PC-9 (cell line): ENCODE results near the gene FAAH2. TPM values are rescaled to one million over a fixed set of nuclear protein-coding genes. Genes with fewer than 3 reads are reported as not detected.

Experiments used
- BruUV-seq: library from RNA; stranded (reverse); fragments of 400-500 nt; replicated peaks from 2 replicates; lab custom pipeline; 2021; lab: Mats Ljungman, UMichigan
- CTCF ChIA-PET: fragments of 300-600 bp; sonication (Branson Sonifier 250); formaldehyde crosslinking; loops from one replicate; lab custom pipeline; 2022; ENCODE audit warnings: antibody characterized with exemption; lab: Charles Lee
- POLR2A ChIA-PET: fragments of 300-600 bp; sonication (Branson Sonifier 250); formaldehyde crosslinking; loops from one replicate; lab custom pipeline; 2022; ENCODE audit warnings: antibody characterized with exemption; ENCODE audit not compliant: unreplicated experiment; lab: Charles Lee
- DNase-seq, 2 experiments: peaks; one replicate each; pipeline versions ENCODE4 v3.0.0 to v3.0.0-alpha.2; 2015 to 2022; ENCODE audit warnings: mixed read lengths in 1 of 2
- H2AFZ ChIP-seq: fragments of 200-600 bp; sonication (generic); 2 replicates; pipeline ENCODE4 v1.8.1; 2017; ENCODE audit warnings: antibody characterized with exemption
- H3F3A ChIP-seq: fragments of 200-600 bp; sonication (generic); 2 replicates; pipeline ENCODE4 v1.8.1; 2017; ENCODE audit warnings: antibody characterized with exemption, mild to moderate bottlenecking, low read depth; ENCODE audit not compliant: insufficient read depth
- H3K27ac ChIP-seq: fragments of 200-600 bp; sonication (generic); 2 replicates; pipeline ENCODE4 v1.6.1; 2016; ENCODE audit warnings: mixed run types
- H3K27me3 ChIP-seq: fragments of 200-600 bp; sonication (generic); 2 replicates; pipeline ENCODE4 v1.6.1; 2016; ENCODE audit warnings: low read depth, mixed run types; ENCODE audit not compliant: insufficient read depth
- H3K36me3 ChIP-seq: fragments of 200-600 bp; sonication (generic); 2 replicates; pipeline ENCODE4 v1.6.1; 2016; ENCODE audit warnings: low read depth, mixed run types
- H3K4me1 ChIP-seq: fragments of 200-600 bp; sonication (generic); replicated peaks from 2 replicates; pipeline ENCODE4 v1.6.1; 2016; ENCODE audit warnings: mixed run types; ENCODE audit not compliant: insufficient read depth
- H3K4me2 ChIP-seq: fragments of 200-600 bp; sonication (generic); 2 replicates; pipeline ENCODE4 v1.6.1; 2017; ENCODE audit warnings: mixed run types
- H3K4me3 ChIP-seq: fragments of 200-600 bp; sonication (generic); 2 replicates; pipeline ENCODE4 v1.6.1; 2016; ENCODE audit warnings: mixed run types
- H3K79me2 ChIP-seq: fragments of 200-600 bp; sonication (generic); 2 replicates; pipeline ENCODE4 v1.6.1; 2017; ENCODE audit warnings: low read depth, mixed run types
- H3K9me2 ChIP-seq: fragments of 200-600 bp; sonication (generic); 2 replicates; pipeline ENCODE4 v1.8.1; 2017; ENCODE audit warnings: mild to moderate bottlenecking; ENCODE audit not compliant: insufficient read depth
- H3K9me3 ChIP-seq: fragments of 200-600 bp; sonication (generic); 2 replicates; pipeline ENCODE4 v1.8.1; 2016; ENCODE audit warnings: low read depth; ENCODE audit not compliant: insufficient read depth
- H4K20me1 ChIP-seq: fragments of 200-600 bp; sonication (generic); 2 replicates; pipeline ENCODE4 v1.8.1; 2017; ENCODE audit not compliant: insufficient read depth
- EZH2 ChIP-seq: fragments of 200-600 bp; sonication (generic); IDR thresholded peaks from 2 replicates; pipeline ENCODE4 v1.8.0; 2017; ENCODE audit warnings: antibody characterized with exemption, low read depth
- intact Hi-C: fragments of 100-400 bp; cut with micrococcal nuclease; formaldehyde crosslinking; loops from one replicate; pipeline ENCODE4 v1.10.0; 2022; ENCODE audit not compliant: unreplicated experiment
- total RNA-seq: library from RNA; stranded (reverse); gene quantifications from 2 replicates; pipeline ENCODE4 v1.2.3, GENCODE V29; 2021
- TF ChIP-seq, protein P1 (sequence below): fragments of 200-600 bp; sonication (generic); conservative IDR thresholded peaks from 2 replicates; pipeline ENCODE4 v1.6.1; 2017; ENCODE audit warnings: mixed run types, antibody characterized with exemption, mild to moderate bottlenecking, moderate library complexity

FAAH2 gene
- total RNA-seq, 1 experiment from 2014 or later, result 8.2 TPM

- Histone ChIP-seq H3K9me2 (no peaks in the 10 kb centered on the region), H4K20me1 (no peaks in the 10 kb centered on the region), H3K4me3 (no peak overlapping the region), H3K9me3 (no peaks in the 10 kb centered on the region; the same call in 1 of the 2 replicates), H3K4me2 (no peak overlapping the region), H3K4me1 (no peaks in the 10 kb centered on the region), H3K27me3 (no peaks in the 10 kb centered on the region), H3K27ac (no peak overlapping the region), H3K36me3 (no peaks in the 10 kb centered on the region), H2AFZ (no peak overlapping the region), H3F3A (no peaks in the 10 kb centered on the region), H3K79me2 (no peaks in the 10 kb centered on the region)
- intact Hi-C loops, result no loop called here
- TF ChIP-seq EZH2, result no peak
- TF ChIP-seq, protein P1, sequence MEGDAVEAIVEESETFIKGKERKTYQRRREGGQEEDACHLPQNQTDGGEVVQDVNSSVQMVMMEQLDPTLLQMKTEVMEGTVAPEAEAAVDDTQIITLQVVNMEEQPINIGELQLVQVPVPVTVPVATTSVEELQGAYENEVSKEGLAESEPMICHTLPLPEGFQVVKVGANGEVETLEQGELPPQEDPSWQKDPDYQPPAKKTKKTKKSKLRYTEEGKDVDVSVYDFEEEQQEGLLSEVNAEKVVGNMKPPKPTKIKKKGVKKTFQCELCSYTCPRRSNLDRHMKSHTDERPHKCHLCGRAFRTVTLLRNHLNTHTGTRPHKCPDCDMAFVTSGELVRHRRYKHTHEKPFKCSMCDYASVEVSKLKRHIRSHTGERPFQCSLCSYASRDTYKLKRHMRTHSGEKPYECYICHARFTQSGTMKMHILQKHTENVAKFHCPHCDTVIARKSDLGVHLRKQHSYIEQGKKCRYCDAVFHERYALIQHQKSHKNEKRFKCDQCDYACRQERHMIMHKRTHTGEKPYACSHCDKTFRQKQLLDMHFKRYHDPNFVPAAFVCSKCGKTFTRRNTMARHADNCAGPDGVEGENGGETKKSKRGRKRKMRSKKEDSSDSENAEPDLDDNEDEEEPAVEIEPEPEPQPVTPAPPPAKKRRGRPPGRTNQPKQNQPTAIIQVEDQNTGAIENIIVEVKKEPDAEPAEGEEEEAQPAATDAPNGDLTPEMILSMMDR, result no peak
- no TSS peak for BruUV-seq
- no peak for DNase-seq
- POLR2A ChIA-PET, result no interaction called here
- CTCF ChIA-PET, result no interaction called here
Measured at GRCh38 chrX:57451426-57452020, 165.0 kb downstream of the FAAH2 start.

GRCh38 chrX:57453901-57454300 lies 167.4 kb downstream of the FAAH2 start:
- no peak for DNase-seq
- TF ChIP-seq EZH2, result no peak
- TF ChIP-seq, protein P1, result peak; percentile 69
- no peaks in the 10 kb centered on the region for H4K20me1 ChIP-seq
- no peaks in the 10 kb centered on the region for H3F3A ChIP-seq
- CTCF ChIA-PET, result no interaction called here
- peaks cover 4% of the 10 kb centered on the region; the same call in 1 of the 2 replicates for H3K9me3 ChIP-seq
- H2AFZ ChIP-seq, result no peak overlapping the region
- H3K27ac ChIP-seq, result no peak overlapping the region
- no peaks in the 10 kb centered on the region for H3K27me3 ChIP-seq
- no peak overlapping the region for H3K4me2 ChIP-seq
- H3K36me3 ChIP-seq, result no peaks in the 10 kb centered on the region
- no peaks in the 10 kb centered on the region for H3K9me2 ChIP-seq
- POLR2A ChIA-PET, result no interaction called here
- no peaks in the 10 kb centered on the region for H3K4me1 ChIP-seq
- H3K79me2 ChIP-seq, result no peaks in the 10 kb centered on the region
- H3K4me3 ChIP-seq, result no peak overlapping the region
- no TSS peak for BruUV-seq
- intact Hi-C loops, result no loop called here

DNA sequence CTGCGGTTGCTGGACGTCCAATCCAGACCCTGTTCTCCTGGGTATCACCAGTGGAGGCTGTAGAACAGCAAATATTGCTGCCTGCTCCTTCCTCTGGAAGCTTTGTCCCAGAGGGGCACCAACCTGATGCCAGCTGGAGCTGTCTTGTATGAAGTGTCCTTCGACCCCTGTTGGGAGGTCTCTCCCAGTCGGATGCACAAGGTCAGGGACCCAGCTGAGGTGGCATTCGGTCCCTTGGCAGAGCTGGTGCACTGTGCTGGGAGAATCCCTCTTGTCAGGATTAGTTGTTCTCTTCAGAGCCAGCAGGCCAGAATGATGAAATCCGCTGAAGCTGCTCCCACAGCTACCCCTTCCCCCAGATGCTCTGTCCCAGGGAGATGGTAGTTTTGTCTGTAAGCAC lies 195.0 kb downstream of the FAAH2 start:
- BruUV-seq, result no TSS peak
- Histone ChIP-seq H3K4me3 (no peak overlapping the region), H3F3A (no peaks in the 10 kb centered on the region), H3K36me3 (no peaks in the 10 kb centered on the region), H3K79me2 (no peaks in the 10 kb centered on the region), H3K27me3 (no peaks in the 10 kb centered on the region), H3K9me3 (no peaks in the 10 kb centered on the region), H2AFZ (no peak overlapping the region), H3K9me2 (no peaks in the 10 kb centered on the region), H4K20me1 (no peaks in the 10 kb centered on the region), H3K4me1 (no peaks in the 10 kb centered on the region), H3K4me2 (no peak overlapping the region), H3K27ac (no peak overlapping the region)
- no peak for DNase-seq
- intact Hi-C loops, result no loop called here
- ChIA-PET POLR2A (no interaction called here), CTCF (no interaction called here)
- TF ChIP-seq, protein P1, result no peak
- no peak for TF ChIP-seq EZH2
